Subcutaneous adipose tissue (tissue), 4 donors: ENCODE measurements around the gene MT2A. TPM values are rescaled to one million over a fixed set of nuclear protein-coding genes. Genes with fewer than 3 reads are reported as not detected.

Experiments
- total RNA-seq, 4 donors: library from RNA; depleted of rRNA; stranded (reverse); fragments of >200 nt; gene quantifications; one replicate each; pipeline ENCODE4 v1.1.0, GENCODE V29; 2016
- TF ChIP-seq, protein P1 (sequence below): fragments of 450-650 bp; IDR thresholded peaks from one replicate; pipeline ENCODE4 v1.5.1; 2016; ENCODE audit warnings: low read depth, mild to moderate bottlenecking, control low read depth, antibody characterized with exemption, moderate library complexity

The MT2A gene
- total RNA-seq, 4 donors from 2014 or later, result 164 to 1,003 (median 271) TPM

GRCh38 chr16:56589141-56590039 is 19.0 kb upstream of the MT2A start, which contains the start of gene MT3:
MT3 (plus strand) TSS chr16:56589528; CDS start chr16:56589591, 63 bp downstream.
- TF ChIP-seq, protein P1, sequence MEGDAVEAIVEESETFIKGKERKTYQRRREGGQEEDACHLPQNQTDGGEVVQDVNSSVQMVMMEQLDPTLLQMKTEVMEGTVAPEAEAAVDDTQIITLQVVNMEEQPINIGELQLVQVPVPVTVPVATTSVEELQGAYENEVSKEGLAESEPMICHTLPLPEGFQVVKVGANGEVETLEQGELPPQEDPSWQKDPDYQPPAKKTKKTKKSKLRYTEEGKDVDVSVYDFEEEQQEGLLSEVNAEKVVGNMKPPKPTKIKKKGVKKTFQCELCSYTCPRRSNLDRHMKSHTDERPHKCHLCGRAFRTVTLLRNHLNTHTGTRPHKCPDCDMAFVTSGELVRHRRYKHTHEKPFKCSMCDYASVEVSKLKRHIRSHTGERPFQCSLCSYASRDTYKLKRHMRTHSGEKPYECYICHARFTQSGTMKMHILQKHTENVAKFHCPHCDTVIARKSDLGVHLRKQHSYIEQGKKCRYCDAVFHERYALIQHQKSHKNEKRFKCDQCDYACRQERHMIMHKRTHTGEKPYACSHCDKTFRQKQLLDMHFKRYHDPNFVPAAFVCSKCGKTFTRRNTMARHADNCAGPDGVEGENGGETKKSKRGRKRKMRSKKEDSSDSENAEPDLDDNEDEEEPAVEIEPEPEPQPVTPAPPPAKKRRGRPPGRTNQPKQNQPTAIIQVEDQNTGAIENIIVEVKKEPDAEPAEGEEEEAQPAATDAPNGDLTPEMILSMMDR, result no peak

DNA sequence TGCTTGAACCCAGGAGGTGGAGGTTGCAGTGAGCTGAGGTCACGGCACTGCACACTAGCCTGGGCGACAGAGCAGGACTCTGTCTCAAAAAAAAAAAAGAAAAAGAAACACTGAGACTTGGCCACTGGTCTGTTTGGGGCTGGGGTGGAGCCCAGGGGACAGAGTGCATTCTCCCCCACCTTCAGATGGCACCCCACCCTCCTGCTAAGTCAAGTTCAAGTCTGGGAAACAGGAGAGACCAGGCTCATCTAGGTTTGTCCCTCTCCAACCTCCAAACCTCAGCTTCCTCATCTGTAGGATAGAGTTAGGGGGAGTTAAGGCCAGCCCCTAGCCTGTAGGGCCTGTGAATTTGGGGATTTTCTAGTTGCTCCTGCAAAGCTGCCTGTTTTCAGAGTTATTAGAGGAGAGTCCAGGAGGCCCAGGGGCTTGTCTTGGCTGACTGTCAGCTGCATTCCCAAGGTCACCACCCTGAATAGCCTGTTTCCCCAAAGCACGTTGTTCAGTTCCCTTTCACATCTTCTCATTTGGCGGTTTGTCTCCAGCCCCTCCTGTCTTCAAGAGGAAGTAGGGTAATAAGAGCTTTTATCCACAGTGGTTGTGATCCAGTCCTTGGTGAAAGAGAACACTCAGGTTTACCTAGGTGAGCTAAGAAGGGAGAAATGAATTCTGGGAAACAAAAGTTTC is 16.9 kb upstream of the MT2A start:
- TF ChIP-seq, protein P1, result no peak

DNA sequence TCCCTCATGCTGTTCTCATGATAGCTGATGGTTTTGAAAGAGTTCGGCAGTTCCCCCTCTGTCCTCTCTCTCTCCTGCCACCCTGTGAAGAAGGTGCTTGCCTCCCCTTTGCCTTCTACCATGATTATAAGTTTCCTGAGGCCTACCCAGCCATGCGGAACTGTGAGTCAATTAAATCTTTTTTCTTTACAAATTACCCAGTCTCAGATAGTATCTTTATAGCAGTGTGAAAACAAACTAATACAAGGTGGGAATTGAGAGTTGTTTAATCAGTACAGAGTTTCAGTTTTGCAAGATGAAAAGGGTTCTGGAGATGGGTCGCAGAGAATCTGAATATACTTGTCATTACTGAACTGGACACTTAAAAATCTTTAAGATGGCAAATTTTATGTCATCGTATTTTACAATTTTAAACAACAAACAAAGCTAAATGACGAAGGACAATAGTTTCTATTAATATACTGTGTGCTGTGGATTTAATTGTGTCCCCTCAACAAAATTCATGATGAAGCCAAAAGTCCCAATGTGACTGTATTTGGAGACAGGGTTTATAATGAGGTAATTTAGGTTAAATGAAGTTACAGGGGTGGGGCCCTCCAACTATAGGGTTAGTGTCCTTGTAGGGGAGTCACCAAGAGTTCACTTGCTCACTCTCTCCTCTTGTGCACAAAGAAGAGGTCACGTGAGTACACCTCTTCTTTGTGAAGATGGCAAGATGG is 14.7 kb upstream of the MT2A start:
- TF ChIP-seq, protein P1, result no peak

GRCh38 chr16:56594292-56594619 is 14.1 kb upstream of the MT2A start:
- TF ChIP-seq, protein P1, result no peak

- TF ChIP-seq, protein P1, result no peak
Observed at GRCh38 chr16:56600398-56600999, 7.9 kb upstream of the MT2A start.

DNA sequence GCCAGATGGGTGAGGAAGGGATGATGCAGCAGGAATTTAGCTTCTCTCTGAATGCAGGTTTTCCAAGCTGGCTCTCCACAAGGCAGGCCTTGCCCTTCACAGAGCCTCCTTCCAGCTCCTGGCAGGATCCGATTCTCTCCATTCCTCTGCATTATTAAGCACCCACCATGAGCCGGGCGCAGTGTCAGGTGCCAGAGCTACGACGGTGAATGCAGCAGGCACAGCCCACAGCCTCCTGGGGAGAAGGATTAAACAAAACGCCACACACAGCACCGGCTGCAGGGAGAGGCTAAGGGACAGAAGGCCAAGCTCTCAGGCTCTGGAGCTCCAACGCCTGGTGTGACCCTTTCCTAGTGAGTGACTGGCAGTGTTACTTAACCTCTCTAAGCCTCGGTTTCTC is 7.1 kb upstream of the MT2A start:
- TF ChIP-seq, protein P1, result no peak
